ENCODE measurements around the gene HOXC13.

Gene HOXC13

DNA sequence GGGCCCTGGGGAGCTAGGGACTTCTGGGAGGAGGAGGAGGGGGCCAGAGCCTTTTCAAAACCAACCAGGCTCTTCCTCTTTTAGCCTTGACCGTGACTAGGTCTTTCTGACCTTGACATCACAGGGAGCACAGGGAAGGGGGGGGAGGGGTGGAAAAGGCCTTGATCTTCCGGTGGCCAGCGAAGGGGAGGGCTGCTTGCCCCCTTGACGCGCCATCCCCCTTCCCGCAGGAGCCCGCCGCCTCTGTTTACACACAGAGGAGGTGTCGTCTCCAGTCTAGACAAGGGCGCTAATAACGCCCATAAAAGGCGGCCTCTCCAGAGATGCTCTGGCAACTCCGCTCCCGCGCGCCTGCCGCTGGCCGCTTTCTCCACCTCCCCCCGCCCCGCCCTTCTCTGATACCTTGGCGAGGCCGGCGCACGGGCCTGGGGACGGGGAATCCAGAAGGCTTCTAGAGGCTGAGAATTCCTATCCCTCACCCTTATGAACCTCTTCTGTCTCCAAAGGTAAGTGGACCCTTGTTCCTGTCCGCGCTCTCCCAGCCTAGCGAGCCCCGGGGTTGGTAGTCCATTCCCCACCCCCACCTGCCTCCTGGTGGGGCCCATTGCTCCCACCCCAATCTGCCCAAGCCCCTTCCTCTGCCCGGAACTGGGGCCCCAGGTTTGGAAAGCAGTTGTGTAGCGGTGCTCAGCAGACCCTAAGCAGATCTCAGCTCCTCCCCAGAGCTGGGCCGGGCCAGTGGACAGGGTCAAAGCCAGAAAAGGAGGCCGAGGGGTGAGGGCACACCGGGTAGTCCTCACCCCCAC lies 11.2 kb downstream of the HOXC13 start:
- TF ChIP-seq FOXP2 (optimal IDR thresholded peaks at IDR 0.05; ENCODE audit: borderline replicate concordance, extremely low read depth, extremely low read length, insufficient read depth) (no peak), TAF1 (IDR thresholded peaks at IDR 0.05; ENCODE audit: borderline replicate concordance, insufficient read depth, low read length) (no peak), SIN3A (IDR thresholded peaks at IDR 0.05; ENCODE audit: borderline replicate concordance, insufficient read depth, low read length) (no peak), POLR2AphosphoS5 (IDR thresholded peaks at IDR 0.05; ENCODE audit: low read depth, low read length) (no peak)
- TF ChIP-seq, protein P1, sequence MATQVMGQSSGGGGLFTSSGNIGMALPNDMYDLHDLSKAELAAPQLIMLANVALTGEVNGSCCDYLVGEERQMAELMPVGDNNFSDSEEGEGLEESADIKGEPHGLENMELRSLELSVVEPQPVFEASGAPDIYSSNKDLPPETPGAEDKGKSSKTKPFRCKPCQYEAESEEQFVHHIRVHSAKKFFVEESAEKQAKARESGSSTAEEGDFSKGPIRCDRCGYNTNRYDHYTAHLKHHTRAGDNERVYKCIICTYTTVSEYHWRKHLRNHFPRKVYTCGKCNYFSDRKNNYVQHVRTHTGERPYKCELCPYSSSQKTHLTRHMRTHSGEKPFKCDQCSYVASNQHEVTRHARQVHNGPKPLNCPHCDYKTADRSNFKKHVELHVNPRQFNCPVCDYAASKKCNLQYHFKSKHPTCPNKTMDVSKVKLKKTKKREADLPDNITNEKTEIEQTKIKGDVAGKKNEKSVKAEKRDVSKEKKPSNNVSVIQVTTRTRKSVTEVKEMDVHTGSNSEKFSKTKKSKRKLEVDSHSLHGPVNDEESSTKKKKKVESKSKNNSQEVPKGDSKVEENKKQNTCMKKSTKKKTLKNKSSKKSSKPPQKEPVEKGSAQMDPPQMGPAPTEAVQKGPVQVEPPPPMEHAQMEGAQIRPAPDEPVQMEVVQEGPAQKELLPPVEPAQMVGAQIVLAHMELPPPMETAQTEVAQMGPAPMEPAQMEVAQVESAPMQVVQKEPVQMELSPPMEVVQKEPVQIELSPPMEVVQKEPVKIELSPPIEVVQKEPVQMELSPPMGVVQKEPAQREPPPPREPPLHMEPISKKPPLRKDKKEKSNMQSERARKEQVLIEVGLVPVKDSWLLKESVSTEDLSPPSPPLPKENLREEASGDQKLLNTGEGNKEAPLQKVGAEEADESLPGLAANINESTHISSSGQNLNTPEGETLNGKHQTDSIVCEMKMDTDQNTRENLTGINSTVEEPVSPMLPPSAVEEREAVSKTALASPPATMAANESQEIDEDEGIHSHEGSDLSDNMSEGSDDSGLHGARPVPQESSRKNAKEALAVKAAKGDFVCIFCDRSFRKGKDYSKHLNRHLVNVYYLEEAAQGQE (IDR thresholded peaks at IDR 0.05; ENCODE audit: insufficient read depth in 1 of 2, low read depth in 2 of 2, low read length in 2 of 2), result no peak

DNA sequence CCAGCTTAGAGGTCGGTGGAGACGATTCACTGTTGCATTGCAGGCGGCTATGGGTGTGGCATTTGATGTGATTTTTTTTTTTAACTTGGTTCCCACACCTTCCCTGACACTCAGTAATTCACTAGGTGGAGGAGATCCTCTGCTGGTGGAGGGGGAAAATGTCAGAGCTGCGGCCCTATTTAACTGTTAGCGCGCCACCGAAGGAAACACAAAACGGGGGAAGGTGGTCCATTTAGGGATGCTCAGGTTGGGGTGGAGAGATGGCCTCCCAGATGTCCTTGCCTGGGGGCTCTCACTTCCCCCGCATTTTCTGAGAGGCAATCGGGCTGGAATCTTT lies 11.8 kb downstream of the HOXC13 start:
- TF ChIP-seq FOXP2 (optimal IDR thresholded peaks at IDR 0.05; ENCODE audit: borderline replicate concordance, extremely low read depth, extremely low read length, insufficient read depth) (no peak), POLR2AphosphoS5 (IDR thresholded peaks at IDR 0.05; ENCODE audit: low read depth, low read length) (no peak), SIN3A (IDR thresholded peaks at IDR 0.05; ENCODE audit: borderline replicate concordance, insufficient read depth, low read length) (no peak), TAF1 (IDR thresholded peaks at IDR 0.05; ENCODE audit: borderline replicate concordance, insufficient read depth, low read length) (no peak)
- TF ChIP-seq, protein P1 (IDR thresholded peaks at IDR 0.05; ENCODE audit: insufficient read depth in 1 of 2, low read depth in 2 of 2, low read length in 2 of 2), result no peak

DNA sequence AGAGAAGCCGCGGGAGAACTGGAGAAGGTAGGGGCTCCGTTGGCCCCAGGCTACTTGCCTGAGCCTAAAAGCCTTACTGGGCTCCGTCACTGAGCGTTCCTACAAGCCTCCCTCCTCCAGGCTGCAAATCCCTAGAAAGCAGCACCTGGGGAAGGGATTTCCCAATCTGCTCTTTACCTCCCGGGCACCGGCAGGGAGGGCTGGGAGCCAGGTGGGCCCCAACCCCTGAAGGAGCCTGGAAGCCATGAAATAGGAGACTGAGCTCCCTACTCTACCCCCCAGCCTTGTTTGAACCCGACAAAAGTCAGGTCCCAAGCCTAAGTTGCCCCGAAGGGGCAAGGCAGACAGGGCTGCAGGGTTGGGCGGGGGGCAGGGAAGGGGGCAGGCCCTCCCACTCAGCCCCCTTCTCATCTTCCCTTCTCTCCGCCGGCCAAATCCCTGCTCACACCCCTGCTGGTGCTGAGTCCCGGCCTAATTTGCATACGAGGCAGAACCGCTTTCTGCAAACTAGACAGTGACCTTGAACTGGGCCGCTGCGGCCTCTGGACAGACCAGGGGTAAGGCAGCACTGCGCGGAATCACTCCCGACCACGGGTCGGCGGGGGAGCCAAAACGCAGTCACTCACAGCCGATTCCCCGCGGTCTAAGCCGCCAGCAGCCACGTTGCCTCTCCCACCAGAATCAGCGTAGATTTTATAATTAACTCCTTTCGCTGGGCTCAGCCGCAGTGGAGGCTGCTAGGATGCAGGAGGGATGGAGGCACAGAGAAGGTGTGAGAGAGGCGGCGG lies 12.4 kb downstream of the HOXC13 start:
- TF ChIP-seq SIN3A (IDR thresholded peaks at IDR 0.05; ENCODE audit: borderline replicate concordance, insufficient read depth, low read length) (no peak), FOXP2 (optimal IDR thresholded peaks at IDR 0.05; ENCODE audit: borderline replicate concordance, extremely low read depth, extremely low read length, insufficient read depth) (no peak), TAF1 (IDR thresholded peaks at IDR 0.05; ENCODE audit: borderline replicate concordance, insufficient read depth, low read length) (no peak), POLR2AphosphoS5 (IDR thresholded peaks at IDR 0.05; ENCODE audit: low read depth, low read length) (no peak)
- TF ChIP-seq, protein P1 (IDR thresholded peaks at IDR 0.05; ENCODE audit: insufficient read depth in 1 of 2, low read depth in 2 of 2, low read length in 2 of 2), result no peak

DNA sequence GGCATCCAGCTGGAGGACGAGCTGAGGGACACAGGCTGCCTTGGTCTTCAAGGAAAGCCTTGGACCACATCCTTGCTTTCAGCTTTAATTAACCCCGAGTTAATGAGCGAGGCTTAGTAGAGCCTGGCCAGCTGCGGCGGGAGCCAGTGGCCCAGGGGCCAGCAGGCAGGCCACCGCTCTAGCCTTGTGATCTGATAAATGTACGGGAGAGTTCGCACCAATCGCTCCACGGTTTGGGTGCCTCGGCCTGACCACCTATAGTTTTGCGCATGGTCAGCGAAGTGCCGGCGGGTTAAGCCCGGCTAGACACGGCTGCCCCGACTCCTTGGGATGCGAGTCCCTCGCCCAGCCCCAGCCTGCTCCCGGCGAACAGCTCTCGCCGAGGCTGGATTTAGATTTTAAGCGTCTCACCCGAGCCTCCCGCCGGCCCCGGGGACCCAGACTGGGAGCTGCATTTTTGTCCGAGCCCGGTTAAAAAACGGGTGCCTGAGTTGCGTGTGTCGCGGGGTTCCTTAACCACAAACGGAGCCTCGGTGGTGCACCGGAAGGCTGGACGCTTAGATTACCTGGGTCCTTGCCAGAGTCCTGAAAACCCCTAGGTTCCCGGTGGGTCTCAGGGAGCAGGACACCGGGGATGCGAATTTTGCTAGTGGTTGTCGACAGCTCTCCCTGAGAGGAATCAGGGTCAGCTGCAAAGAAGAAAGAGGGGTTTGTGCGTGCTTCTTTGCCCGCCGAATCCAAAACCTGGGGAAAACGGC lies 13.1 kb downstream of the HOXC13 start:
- no peak for TF ChIP-seq POLR2AphosphoS5 (IDR thresholded peaks at IDR 0.05; ENCODE audit: low read depth, low read length)
- TF ChIP-seq FOXP2 (optimal IDR thresholded peaks at IDR 0.05; ENCODE audit: borderline replicate concordance, extremely low read depth, extremely low read length, insufficient read depth), result no peak
- no peak for TF ChIP-seq SIN3A (IDR thresholded peaks at IDR 0.05; ENCODE audit: borderline replicate concordance, insufficient read depth, low read length)
- TF ChIP-seq TAF1 (IDR thresholded peaks at IDR 0.05; ENCODE audit: borderline replicate concordance, insufficient read depth, low read length), result no peak
- TF ChIP-seq, protein P1 (IDR thresholded peaks at IDR 0.05; ENCODE audit: insufficient read depth in 1 of 2, low read depth in 2 of 2, low read length in 2 of 2), result no peak

Measured in PFSK-1 (cell line).